ENCODE measurements around the gene NOX5.

DNA sequence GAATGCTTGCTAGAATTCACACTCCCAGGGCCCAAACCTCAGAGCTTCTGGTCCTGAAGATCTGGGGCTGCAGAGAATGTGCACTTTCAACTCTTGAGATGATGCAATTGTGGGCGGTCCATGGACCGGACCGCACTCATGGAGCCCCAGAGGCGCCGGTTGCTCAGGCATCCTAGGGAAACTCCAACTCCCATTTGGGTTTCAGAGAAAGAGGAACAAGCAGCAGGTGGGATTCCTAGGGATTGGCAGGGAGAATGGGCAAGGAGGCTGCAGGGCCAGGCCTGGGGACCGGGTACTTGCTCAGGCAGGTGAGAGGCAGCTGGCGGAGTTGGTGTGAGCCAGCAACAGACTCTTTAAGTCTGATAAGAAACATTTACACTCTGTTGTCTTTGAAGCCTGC, 3.5 kb downstream of the NOX5 start:
- TF ChIP-seq TARDBP (CRISPR knock-in tag; IDR thresholded peaks at IDR 0.05) (no peak), TBL1XR1 (IDR thresholded peaks at IDR 0.05; ENCODE audit: borderline replicate concordance, low read length, partially characterized antibody) (no peak)
- TF ChIP-seq, protein P1, sequence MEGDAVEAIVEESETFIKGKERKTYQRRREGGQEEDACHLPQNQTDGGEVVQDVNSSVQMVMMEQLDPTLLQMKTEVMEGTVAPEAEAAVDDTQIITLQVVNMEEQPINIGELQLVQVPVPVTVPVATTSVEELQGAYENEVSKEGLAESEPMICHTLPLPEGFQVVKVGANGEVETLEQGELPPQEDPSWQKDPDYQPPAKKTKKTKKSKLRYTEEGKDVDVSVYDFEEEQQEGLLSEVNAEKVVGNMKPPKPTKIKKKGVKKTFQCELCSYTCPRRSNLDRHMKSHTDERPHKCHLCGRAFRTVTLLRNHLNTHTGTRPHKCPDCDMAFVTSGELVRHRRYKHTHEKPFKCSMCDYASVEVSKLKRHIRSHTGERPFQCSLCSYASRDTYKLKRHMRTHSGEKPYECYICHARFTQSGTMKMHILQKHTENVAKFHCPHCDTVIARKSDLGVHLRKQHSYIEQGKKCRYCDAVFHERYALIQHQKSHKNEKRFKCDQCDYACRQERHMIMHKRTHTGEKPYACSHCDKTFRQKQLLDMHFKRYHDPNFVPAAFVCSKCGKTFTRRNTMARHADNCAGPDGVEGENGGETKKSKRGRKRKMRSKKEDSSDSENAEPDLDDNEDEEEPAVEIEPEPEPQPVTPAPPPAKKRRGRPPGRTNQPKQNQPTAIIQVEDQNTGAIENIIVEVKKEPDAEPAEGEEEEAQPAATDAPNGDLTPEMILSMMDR (CRISPR knock-in tag; IDR thresholded peaks at IDR 0.05): no peak
